HG03439 (cell line): Measurements from ENCODE around the gene A3GALT2.

ENCODE experiments used
- ATAC-seq: cut with Tn5 transposase; IDR thresholded peaks from one replicate; pipeline ENCODE4 v1.9.1; 2021; ENCODE audit warnings: mild to moderate bottlenecking, moderate library complexity; ENCODE audit not compliant: unreplicated experiment

The A3GALT2 gene

GRCh38 chr1:33350611-33351280 is 29.8 kb upstream of the A3GALT2 start:
- ATAC-seq = no peak

- ATAC-seq = peak; percentile 78
Observed at GRCh38 chr1:33349778-33350610, 29.1 kb upstream of the A3GALT2 start.

- peak; percentile 41 for ATAC-seq
Observed at GRCh38 chr1:33349081-33349759, 28.3 kb upstream of the A3GALT2 start.

- no peak for ATAC-seq
Observed at GRCh38 chr1:33348676-33349080, 27.8 kb upstream of the A3GALT2 start.

- no peak for ATAC-seq
Observed at GRCh38 chr1:33348194-33348593, 27.3 kb upstream of the A3GALT2 start.

GRCh38 chr1:33347650-33347992 is 26.7 kb upstream of the A3GALT2 start:
- no peak for ATAC-seq

- no peak for ATAC-seq
Observed at GRCh38 chr1:33346927-33347649, 26.2 kb upstream of the A3GALT2 start.

GRCh38 chr1:33346533-33346926 is 25.6 kb upstream of the A3GALT2 start:
- ATAC-seq = no peak

- ATAC-seq = no peak
Observed at GRCh38 chr1:33344896-33345560, 24.1 kb upstream of the A3GALT2 start.

- no peak for ATAC-seq
Observed at GRCh38 chr1:33343539-33343938, 22.6 kb upstream of the A3GALT2 start.

GRCh38 chr1:33342041-33342723 is 21.3 kb upstream of the A3GALT2 start:
- ATAC-seq = no peak

GRCh38 chr1:33341190-33341589 is 20.3 kb upstream of the A3GALT2 start:
- ATAC-seq = no peak

- ATAC-seq = no peak
Observed at GRCh38 chr1:33339413-33339812, 18.5 kb upstream of the A3GALT2 start.

GRCh38 chr1:33338440-33339211 is 17.7 kb upstream of the A3GALT2 start:
- ATAC-seq = no peak

GRCh38 chr1:33338048-33338439 is 17.1 kb upstream of the A3GALT2 start:
- no peak for ATAC-seq

GRCh38 chr1:33337441-33337840 is 16.5 kb upstream of the A3GALT2 start:
- no peak for ATAC-seq

- no peak for ATAC-seq
Observed at GRCh38 chr1:33336580-33336979, 15.7 kb upstream of the A3GALT2 start.

GRCh38 chr1:33335020-33335419 is 14.1 kb upstream of the A3GALT2 start:
- no peak for ATAC-seq

GRCh38 chr1:33334081-33334552 is 13.2 kb upstream of the A3GALT2 start:
- no peak for ATAC-seq
